GM18519 (cell line): Measurements from ENCODE around the gene NOTUM.

ENCODE experiments used
- ATAC-seq: cut with Tn5 transposase; IDR thresholded peaks from one replicate; pipeline ENCODE4 v1.9.1; 2021; ENCODE audit warnings: mild to moderate bottlenecking, moderate library complexity; ENCODE audit not compliant: unreplicated experiment, low FRiP score

The NOTUM gene

GRCh38 chr17:81941484-81942166, 19.4 kb downstream of the NOTUM start:
- ATAC-seq = no peak

GRCh38 chr17:81940538-81941483, 20.2 kb downstream of the NOTUM start:
- no peak for ATAC-seq

GRCh38 chr17:81939881-81940385, 21.1 kb downstream of the NOTUM start:
- no peak for ATAC-seq

GRCh38 chr17:81939218-81939617, 21.8 kb downstream of the NOTUM start:
- ATAC-seq = no peak

- ATAC-seq = no peak
These were observed 25.3 kb downstream of the NOTUM start for GRCh38 chr17:81935709-81936084.

GRCh38 chr17:81934850-81935708, 25.9 kb downstream of the NOTUM start:
- no peak for ATAC-seq

GRCh38 chr17:81934098-81934757, 26.8 kb downstream of the NOTUM start:
- no peak for ATAC-seq

GRCh38 chr17:81933178-81933699, 27.7 kb downstream of the NOTUM start:
- no peak for ATAC-seq

GRCh38 chr17:81932333-81932983, 28.5 kb downstream of the NOTUM start:
- no peak for ATAC-seq

GRCh38 chr17:81931557-81932332, 29.2 kb downstream of the NOTUM start:
- no peak for ATAC-seq

GRCh38 chr17:81931189-81931556, 29.8 kb downstream of the NOTUM start:
- ATAC-seq = no peak

- no peak for ATAC-seq
These were observed 30.6 kb downstream of the NOTUM start for GRCh38 chr17:81930142-81931125.

GRCh38 chr17:81929253-81930141, 31.5 kb downstream of the NOTUM start:
- ATAC-seq = no peak

- no peak for ATAC-seq
These were observed 32.3 kb downstream of the NOTUM start for GRCh38 chr17:81928544-81929252.

GRCh38 chr17:81927653-81928543, 33.1 kb downstream of the NOTUM start, which contains the start of gene MAFG:
Gene MAFG, minus strand, starts transcription at chr17:81927735. Its CDS starts 4,550 bp downstream, at chr17:81923185.
- ATAC-seq = peak; percentile 47
